IPS-18a (cell line): ENCODE results near the gene ME2.
"Not testable (repeated sequence)": the region's sequence is repeated elsewhere in the genome, so short reads cannot be mapped to it uniquely, and the experiment has no call there.

Experiments used
- H3K27ac ChIP-seq: one replicate; pipeline ENCODE4 v1.5.1; 2013; ENCODE audit warnings: low read length
- H3K27me3 ChIP-seq: one replicate; pipeline ENCODE4 v1.6.1; 2013; ENCODE audit warnings: mild to moderate bottlenecking, low read length; ENCODE audit not compliant: control insufficient read depth, insufficient read depth
- H3K36me3 ChIP-seq: one replicate; pipeline ENCODE4 v1.6.1; 2013; ENCODE audit warnings: low read depth, low read length; ENCODE audit not compliant: control insufficient read depth
- H3K4me1 ChIP-seq: one replicate; pipeline ENCODE4 v1.6.1; 2013; ENCODE audit warnings: low read depth, low read length; ENCODE audit not compliant: control insufficient read depth
- H3K4me3 ChIP-seq: one replicate; pipeline ENCODE4 v1.5.1; 2013; ENCODE audit warnings: low read length
- H3K9ac ChIP-seq: one replicate; pipeline ENCODE4 v1.6.1; 2013; ENCODE audit warnings: mild to moderate bottlenecking, low read length, moderate library complexity
- H3K9me3 ChIP-seq: one replicate; pipeline ENCODE4 v1.6.1; 2013; ENCODE audit warnings: low read depth, low read length; ENCODE audit not compliant: control insufficient read depth

Gene ME2

DNA sequence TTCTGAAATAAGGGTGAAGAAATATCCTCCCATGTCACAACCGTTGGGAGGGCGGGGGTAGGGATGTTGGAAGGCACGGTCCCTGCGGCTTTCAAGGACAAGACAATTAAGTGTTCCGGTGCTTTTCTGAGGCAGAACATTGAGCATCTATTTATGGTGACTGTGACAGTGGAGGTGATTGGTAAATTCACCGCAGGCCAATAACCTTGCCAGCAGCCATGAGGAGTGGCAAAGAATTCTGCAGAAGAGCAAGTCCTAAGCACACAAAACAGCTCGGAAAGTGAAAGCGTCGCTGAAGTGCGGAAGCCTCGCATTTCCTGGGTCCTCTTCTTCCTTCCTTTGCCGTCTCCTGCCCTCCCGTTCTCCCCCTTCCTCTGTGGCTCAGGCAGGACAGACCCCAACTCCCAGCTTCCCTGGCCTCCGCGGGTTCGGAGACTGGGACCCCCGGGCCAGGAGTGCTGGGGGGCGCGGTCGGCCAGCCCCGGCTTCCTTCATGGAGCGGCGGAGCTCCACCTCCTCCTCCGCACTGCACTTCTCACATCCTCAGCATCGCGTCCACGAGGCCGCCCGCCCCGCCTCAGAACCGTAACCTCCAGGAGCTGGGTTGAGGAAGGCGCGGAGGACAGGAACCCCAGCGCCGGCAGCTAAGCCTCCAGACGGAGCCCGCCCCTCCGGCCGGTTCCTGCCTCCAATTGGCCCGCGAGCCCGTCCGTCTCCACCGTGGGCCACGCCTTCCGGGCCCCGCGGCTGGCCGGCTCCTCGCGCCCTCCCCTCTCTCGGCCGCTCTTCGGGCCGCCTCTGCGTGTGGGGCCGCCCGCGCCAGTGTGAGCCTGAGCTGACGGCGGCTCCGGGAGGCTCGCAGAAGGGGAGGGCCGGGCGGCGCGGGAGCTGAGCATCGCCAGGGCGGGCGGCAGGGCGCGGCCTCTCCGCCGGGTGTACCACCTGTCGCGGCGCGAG, at the start of gene ME2:
Gene ME2 (plus strand): TSS at position 774 of the 957 bp plus-strand sequence. CDS start 16,703 bp downstream, outside the sequence.
- H3K9me3 ChIP-seq = no peaks in the 10 kb centered on the region
- peaks cover 12% of the 10 kb centered on the region for H3K4me1 ChIP-seq
- H3K9ac ChIP-seq = peak within 1 kb of the TSS; percentile 82
- H3K4me3 ChIP-seq = peak within 1 kb of the TSS; percentile 90
- H3K27ac ChIP-seq = peak within 1 kb of the TSS; percentile 61
- no peaks in the 10 kb centered on the region for H3K27me3 ChIP-seq
- no peaks in the 10 kb centered on the region for H3K36me3 ChIP-seq

DNA sequence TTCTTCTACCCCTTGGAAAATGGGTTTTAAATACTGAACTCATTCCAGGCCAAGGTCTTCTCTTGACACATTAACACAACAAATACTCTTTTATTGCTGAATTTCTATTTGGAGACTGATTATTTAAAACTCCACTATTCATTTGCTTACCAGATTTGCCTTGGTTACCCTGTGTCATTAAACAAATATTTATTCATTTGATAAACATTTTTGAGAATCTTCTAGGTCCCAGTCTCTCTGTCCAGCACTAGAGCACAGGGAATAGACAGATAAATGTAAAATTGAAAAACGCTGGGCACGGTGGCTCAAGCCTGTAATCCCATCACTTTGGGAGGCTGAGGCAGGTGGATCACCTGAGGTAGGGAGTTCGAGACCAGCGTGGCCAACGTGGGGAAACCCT, 49.3 kb upstream of the ME2 start:
- no peaks in the 10 kb centered on the region for H3K27me3 ChIP-seq
- no peaks in the 10 kb centered on the region for H3K4me1 ChIP-seq
- no peak overlapping the region for H3K9ac ChIP-seq
- H3K9me3 ChIP-seq = no peaks in the 10 kb centered on the region
- H3K27ac ChIP-seq = no peak overlapping the region
- no peak overlapping the region for H3K4me3 ChIP-seq
- H3K36me3 ChIP-seq = no peaks in the 10 kb centered on the region

DNA sequence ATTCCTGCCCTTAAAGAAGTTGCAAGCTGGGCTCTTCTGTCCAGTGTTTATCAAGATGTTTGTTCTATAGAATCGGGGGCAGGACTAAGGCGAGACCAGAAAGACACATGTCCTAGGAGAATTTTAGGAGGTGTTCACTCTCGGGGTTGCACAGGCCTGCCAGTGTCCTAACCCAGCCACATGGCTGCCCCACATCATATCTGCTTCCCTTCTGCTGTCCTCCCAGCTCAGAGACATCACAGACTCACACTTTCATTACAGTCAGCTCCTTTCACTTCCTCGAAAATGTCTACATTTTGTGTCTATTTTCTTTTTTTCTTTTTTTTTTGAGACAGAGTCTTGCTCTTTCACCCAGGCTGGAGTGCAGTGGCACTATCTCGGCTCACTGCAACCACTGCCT, 48.4 kb upstream of the ME2 start:
- H3K36me3 ChIP-seq = no peaks in the 10 kb centered on the region

DNA sequence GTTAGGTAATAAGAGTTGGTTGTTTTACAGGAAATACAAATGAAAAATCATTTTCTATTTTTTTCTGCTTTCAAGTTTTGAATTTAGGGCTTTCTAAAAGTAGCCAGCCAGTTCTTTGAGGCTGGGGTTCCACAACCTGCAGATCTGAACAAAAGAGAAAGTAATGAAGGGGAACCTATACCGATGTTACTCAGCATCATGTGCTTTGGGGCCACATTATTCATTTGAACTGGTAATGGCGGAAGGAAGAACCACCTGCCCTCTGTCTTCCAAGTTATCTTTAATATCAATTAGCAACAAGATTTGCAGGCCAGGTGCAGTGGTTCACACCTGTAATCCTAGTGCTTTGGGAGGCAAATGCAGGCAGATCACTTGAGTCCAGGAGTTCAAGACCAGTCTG, 46.2 kb upstream of the ME2 start:
- Histone ChIP-seq H3K4me1 (no peaks in the 10 kb centered on the region), H3K27ac (no peak overlapping the region), H3K9me3 (no peaks in the 10 kb centered on the region), H3K4me3 (no peak overlapping the region), H3K9ac (no peak overlapping the region), H3K27me3 (no peaks in the 10 kb centered on the region), H3K36me3 (no peaks in the 10 kb centered on the region)

More for the DNA sequence above, 48.4 kb upstream of the ME2 start:
- no peaks in the 10 kb centered on the region for H3K4me1 ChIP-seq
- H3K27ac ChIP-seq = no peak overlapping the region
- no peaks in the 10 kb centered on the region for H3K27me3 ChIP-seq
- H3K9me3 ChIP-seq = no peaks in the 10 kb centered on the region
- H3K4me3 ChIP-seq = no peak overlapping the region
- no peak overlapping the region for H3K9ac ChIP-seq

DNA sequence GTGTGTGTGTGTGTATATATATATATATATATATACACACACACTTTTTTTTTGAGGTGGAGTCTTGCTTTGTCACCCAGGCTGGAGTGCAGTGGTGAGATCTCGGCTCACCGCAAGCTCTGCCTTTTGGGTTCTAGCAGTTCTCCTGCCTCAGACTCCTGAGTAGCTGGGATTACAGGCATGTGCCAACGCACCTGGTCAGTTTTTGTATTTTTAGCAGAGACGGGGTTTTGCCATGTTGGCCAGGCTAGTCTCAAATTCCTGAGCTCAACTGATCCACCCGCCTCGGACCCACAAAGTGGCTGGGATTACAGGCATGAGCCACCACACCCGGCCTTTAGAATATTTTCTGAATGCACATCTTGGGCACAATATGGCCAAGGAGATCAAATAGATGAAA, 45.4 kb upstream of the ME2 start:
- H3K4me1 ChIP-seq, H3K9me3 ChIP-seq, H3K9ac ChIP-seq, H3K4me3 ChIP-seq, H3K27me3 ChIP-seq, H3K27ac ChIP-seq, H3K36me3 ChIP-seq: not testable (repeated sequence)

DNA sequence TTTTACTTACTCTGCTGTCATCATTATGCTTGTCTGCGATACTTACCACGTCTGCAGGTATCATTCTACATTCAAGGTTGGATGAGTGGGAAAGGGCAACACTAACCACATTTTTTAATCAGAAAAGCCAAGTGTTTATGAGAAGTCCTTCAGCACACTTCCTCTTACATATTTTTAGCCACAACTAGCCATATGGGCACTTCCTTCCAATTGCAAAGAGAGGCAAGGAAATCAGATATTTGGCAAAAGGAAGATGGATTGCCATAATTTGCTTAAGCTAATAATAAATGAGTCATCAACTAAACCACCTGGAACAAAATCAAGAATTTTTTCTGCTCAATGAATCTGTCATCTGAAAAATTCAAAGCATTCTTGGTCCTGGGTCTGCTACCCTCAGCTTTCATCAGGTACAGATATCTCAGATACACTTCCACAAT, 42.4 kb upstream of the ME2 start:
- no peak overlapping the region for H3K27ac ChIP-seq
- no peak overlapping the region for H3K4me3 ChIP-seq
- H3K36me3 ChIP-seq = no peaks in the 10 kb centered on the region
- no peaks in the 10 kb centered on the region for H3K27me3 ChIP-seq
- H3K4me1 ChIP-seq = no peaks in the 10 kb centered on the region
- H3K9ac ChIP-seq = no peak overlapping the region
- H3K9me3 ChIP-seq = no peaks in the 10 kb centered on the region

DNA sequence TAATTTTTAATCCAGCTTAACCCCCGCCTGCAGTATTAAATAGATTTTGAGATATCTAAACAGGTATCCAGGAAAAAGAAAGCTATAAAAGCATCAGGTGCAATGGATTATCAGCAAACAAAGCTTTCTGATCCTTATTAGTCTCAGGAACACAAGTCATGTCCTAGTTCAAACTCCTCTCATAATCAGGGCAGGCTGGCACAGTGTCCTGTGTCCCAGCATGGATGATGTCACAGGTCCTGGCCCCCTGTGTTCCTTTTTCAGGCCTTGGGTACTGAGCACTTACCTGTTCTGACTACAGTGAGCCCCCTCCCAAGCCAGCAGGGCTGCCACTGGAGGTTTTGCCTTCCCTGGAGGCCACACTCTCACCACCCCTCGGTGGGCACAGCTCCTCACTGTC, 39.6 kb upstream of the ME2 start:
- Histone ChIP-seq H3K27ac (no peak overlapping the region), H3K36me3 (no peaks in the 10 kb centered on the region), H3K4me3 (no peak overlapping the region), H3K27me3 (no peaks in the 10 kb centered on the region), H3K4me1 (no peaks in the 10 kb centered on the region), H3K9ac (no peak overlapping the region), H3K9me3 (no peaks in the 10 kb centered on the region)

DNA sequence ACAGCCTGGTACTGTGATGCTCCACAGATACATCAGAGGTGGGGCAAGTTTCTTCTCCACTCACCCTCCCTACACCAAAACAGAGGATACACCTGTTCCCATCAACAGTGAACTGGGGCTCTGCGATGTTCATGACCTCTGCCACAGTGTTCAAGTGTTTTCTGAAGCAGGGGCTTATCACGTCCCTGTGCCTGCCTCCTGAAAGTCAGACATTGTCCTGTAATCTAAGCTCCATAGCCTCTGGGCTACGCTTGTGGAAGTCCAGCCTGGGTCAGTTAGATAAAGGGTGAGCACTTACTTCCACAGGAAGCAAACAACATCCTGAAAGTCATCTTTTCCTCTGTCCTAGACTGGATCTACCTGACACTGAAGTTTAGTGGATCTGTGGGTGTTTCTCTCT, 38.9 kb upstream of the ME2 start:
- H3K27me3 ChIP-seq = no peaks in the 10 kb centered on the region
- H3K9me3 ChIP-seq = no peaks in the 10 kb centered on the region
- no peaks in the 10 kb centered on the region for H3K4me1 ChIP-seq
- H3K9ac ChIP-seq = no peak overlapping the region
- no peak overlapping the region for H3K27ac ChIP-seq
- H3K4me3 ChIP-seq = no peak overlapping the region
- H3K36me3 ChIP-seq = no peaks in the 10 kb centered on the region

DNA sequence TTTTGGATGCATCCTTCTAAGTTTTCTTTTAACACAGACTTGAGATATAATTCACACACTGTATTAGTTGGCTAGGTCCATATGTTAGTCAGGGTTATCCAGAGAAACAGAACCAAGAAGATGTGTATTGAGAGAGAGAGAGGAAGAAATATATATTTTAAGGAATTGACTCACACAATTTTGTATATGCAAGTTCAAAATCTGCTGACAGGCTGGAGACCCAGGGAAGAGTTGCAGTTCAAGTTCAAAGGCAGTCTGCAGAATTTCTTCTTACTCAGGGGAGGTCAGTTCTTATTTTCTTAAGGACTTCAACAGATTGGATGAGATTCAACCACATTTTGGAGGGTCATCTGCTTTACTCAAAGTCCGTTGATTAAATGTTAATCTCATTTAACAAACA, 36.1 kb upstream of the ME2 start:
- no peak overlapping the region for H3K4me3 ChIP-seq
- no peaks in the 10 kb centered on the region for H3K36me3 ChIP-seq
- H3K4me1 ChIP-seq = no peaks in the 10 kb centered on the region
- H3K9ac ChIP-seq = no peak overlapping the region
- H3K9me3 ChIP-seq = no peaks in the 10 kb centered on the region
- no peak overlapping the region for H3K27ac ChIP-seq
- no peaks in the 10 kb centered on the region for H3K27me3 ChIP-seq

DNA sequence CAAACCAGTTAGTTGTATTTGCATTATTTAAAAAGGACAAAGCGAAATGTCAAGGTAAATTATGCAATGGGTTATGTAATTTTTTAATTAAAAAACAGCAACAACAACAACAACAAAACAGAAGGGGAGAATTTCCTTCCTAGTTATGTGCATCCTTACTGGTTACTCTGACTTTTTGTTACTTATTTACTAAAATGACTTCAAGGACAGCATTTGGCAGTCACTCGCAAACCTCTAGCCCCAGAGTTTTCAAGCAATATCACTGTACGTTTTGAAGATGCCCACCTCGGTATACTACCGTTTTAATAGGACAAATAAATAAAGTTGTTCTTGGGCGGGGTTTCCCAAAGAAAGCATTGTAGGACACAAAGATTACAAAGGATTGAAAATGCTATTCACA, 34.4 kb upstream of the ME2 start:
- H3K9ac ChIP-seq = no peak overlapping the region
- no peaks in the 10 kb centered on the region for H3K36me3 ChIP-seq
- no peaks in the 10 kb centered on the region for H3K9me3 ChIP-seq
- no peaks in the 10 kb centered on the region for H3K4me1 ChIP-seq
- no peak overlapping the region for H3K27ac ChIP-seq
- H3K4me3 ChIP-seq = no peak overlapping the region
- H3K27me3 ChIP-seq = no peaks in the 10 kb centered on the region

DNA sequence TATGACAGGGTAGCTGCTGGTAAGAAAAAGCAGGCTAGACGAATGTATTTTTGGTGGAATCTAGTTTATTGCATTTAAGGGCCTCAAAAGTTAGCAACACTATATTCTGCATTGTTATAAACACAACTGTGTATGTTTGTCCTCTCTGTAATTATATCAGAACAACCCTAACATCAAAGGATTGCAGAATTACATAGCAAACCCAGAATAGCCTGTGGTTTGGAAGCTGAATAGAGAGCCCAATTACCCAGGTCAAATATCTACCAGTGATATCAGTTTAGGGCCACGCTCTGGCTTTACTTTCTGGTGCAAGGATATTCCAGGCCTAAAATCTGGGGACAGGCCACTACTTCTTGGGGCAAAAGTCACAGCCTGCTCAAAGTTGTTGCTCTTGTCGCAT, 34.0 kb upstream of the ME2 start:
- H3K9ac ChIP-seq = no peak overlapping the region
- no peaks in the 10 kb centered on the region for H3K9me3 ChIP-seq
- no peaks in the 10 kb centered on the region for H3K4me1 ChIP-seq
- H3K36me3 ChIP-seq = no peaks in the 10 kb centered on the region
- H3K27ac ChIP-seq = no peak overlapping the region
- no peaks in the 10 kb centered on the region for H3K27me3 ChIP-seq
- no peak overlapping the region for H3K4me3 ChIP-seq

DNA sequence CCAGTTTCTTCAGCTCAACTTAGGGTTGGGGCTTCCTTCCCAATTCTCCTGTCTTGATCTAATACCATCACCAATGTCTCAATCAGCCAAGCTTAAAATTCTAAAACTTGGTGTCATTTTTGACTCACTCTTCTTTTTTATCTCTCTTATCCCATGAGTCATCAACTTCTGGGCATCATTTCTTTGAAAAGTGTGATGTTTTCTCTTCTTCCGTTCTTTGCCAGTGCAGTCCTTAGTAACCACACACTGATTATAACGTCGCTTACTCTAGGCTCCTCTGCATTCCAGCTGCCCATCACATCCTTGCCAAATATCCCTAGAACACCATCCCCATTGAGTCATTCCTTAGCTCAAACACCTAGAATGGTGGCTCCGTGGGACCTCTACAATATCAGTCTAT, 31.7 kb upstream of the ME2 start:
- Histone ChIP-seq H3K9ac (no peak overlapping the region), H3K4me3 (no peak overlapping the region), H3K36me3 (no peaks in the 10 kb centered on the region), H3K9me3 (no peaks in the 10 kb centered on the region), H3K27ac (no peak overlapping the region), H3K4me1 (no peaks in the 10 kb centered on the region), H3K27me3 (no peaks in the 10 kb centered on the region)
